ENCODE data around the gene USB1.

GRCh38 chr16:57976331-57976796 lies 24.8 kb upstream of the USB1 start:
- TF ChIP-seq CTCF (conservative IDR thresholded peaks at IDR 0.05; ENCODE audit: low read depth, low read length) (no peak), EZH2 (IDR thresholded peaks at IDR 0.05; ENCODE audit: borderline replicate concordance, low read depth, low read length, poor library complexity, severe bottlenecking) (no peak)
